Kidney glomerular epithelial cell (primary cell): ENCODE results near the gene AP2A2.

ENCODE experiments used
- DNase-seq: peaks from one replicate; lab custom pipeline; 2025; lab: John Stamatoyannopoulos, UW

The AP2A2 gene

DNA sequence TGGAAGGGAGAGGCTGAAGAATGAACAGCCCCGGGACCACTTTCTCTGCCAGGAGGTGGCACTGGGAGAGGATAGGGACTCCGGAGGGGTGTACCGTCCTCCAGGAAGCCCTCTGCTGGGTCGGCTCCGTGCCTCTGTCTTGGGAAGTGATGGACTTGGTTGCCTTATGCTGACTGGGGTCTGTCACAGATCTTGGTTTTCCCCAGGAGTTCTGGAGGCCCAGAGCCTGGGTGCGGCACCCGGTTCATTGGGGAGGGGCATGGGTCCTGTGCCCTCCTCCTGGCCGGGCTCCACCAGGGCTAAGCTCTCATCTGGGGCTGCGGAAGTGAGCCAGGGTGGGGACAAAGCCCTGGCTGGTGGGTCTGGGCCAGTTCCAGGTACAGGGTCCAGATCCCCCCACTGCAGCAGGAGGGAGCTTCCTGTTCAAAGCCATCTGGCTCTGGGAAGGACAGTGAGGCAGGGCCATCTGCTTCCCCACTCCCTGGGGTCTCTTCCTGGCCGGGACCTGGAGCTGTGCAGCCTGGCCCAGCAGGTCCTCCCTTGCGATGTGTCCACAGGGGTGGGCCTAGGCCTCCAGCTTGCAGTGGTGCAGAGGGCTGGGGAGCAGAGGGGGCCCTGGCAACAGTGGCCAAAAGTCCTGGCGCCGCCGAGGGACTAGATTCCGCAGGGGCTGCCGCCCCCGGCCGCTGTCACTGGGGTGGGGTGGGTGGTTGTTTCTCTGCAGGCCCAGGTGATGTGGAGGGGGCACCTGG lies 1.1 kb upstream of the AP2A2 start:
- no peak for DNase-seq

DNA sequence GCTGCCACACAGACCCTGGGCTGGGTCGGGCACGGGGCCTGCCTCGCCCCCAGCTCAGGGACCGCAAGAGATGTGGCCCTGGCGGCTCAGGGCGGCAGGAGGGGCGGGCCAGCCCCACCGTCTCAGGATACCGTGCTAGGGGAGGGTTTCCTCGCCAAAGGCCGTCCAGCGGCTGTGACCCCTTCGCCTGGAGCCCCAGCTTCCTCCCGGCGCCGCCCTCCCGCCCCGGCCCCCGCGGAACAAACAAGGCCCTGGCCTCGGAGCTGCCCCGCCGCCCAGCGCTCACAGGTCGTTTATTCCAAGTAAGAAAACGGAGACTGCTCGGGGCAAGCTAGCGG lies 543 bp upstream of the AP2A2 start:
- DNase-seq: no peak

DNA sequence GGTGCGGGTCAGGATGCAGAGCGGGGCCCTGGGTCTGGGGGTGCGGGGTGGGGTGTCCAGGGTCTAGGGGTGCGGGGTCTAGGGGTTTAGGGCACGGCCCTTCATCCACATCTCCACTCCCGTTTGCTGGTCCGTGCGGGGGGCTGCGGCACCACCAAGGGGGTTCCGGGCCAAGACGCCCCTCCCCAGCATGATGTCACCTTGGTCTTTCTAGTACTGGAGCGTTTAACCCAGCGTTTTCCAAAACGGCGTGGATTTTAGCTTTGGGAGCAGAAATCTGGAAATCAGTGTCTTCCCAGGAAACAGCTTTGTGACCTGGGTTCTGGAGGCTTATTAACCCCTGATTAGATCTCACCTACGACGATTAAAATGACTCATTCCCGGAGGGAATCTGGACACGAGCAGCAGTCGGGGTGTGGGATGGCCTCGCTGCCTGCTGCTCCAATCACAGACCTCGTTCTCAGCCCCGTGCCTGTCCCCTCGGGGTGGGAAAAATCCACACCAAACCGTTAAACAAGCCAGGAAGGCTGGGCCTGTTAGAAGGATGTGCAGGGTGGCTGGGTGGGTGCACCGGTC lies 759 bp downstream of the AP2A2 start:
- DNase-seq: peak; percentile 55

DNA sequence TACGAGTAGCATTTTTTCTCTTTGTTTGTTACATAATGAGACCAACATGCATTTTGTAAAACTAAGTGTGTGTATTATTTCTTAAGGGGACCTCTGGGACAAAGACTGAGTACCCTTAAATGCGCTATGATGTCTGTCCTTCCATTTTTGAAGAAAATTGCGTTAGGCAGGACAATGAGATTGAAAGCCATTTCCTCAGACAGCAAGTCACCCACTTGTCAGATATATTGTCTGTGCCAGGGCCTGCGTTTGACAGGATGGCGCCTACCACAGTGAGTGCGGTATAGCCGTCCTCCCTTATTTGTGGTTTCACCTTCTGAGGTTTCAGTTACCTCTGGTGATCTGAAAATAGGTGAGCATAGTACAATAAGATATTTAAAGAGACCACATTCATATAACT lies 2.2 kb downstream of the AP2A2 start:
- no peak for DNase-seq

DNA sequence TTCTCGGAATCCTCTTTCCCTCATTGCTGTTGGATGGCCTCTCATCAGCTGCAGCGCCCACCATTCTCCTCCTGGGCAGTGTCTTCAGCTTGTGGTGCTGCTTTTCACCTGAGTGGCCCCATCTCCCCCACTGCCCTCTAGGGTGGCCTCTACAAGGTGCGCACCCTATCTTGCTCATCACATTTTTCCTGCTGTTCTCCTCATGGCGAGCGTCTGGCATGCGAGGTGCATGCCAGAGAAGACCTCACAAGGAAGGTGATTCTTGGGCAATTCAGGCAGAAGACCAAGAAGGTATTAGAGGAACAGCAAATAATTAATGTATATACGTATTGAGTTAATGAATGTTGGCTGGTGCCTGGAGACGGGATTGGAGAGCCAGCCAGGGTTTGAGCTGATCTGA lies 3.1 kb downstream of the AP2A2 start:
- DNase-seq: no peak

DNA sequence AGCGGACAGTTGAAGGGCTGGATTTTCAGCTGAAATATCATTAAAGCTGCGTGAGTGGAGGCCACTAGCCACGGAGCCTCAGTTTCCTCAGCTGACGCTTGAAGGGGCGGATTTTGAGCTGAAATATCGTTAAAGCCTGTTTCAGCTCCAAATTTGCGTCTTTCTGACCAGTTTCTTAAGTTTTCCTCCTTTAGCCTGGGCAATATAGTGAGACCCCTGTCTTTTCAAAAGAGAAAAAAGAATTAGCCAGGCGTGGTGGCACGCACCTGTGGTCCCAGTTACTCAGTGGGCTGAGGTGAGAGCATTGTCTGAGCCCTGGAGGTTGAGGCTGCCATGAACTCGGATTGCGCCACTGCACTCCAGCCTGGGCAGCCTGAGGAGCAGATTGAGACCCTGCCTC lies 3.7 kb downstream of the AP2A2 start:
- DNase-seq: no peak

DNA sequence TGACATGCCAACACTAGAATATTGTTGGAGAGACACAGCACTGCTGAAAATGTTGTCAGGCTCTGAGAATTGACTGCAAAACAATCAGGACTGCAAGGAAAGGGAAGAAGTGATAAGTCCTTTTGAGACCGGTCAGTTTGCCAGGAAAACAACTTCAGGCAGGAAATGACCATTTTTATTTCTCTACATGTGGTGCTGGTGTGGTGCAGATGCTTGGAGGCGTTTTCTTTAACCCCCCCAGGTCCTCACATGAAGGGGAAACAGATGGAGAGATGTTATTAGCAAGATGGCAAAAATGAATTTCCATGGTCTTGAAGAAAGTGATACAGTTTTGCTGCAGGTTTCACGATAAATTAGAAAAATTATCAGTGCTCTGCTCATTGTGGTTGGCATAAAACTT lies 5.7 kb downstream of the AP2A2 start:
- DNase-seq: no peak

DNA sequence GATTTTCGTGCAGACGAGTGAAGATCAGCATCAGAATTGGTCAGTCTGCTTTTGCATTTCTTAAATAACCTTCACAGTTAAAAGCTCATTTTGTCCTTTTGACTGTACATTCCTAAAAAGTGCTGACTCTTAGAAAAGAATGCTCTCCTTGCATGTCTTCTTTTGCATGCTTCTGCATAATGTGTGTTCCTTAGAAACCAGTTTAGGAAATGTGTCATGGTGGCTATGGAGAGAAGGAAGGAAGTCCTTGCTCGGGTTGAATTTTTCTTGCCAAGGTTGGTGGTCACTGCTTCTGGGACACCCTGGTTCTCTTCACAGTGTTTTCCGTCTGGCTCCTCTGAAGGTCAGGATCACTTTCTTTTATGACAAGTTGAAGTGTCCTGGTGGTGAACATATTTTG lies 6.8 kb downstream of the AP2A2 start:
- no peak for DNase-seq

DNA sequence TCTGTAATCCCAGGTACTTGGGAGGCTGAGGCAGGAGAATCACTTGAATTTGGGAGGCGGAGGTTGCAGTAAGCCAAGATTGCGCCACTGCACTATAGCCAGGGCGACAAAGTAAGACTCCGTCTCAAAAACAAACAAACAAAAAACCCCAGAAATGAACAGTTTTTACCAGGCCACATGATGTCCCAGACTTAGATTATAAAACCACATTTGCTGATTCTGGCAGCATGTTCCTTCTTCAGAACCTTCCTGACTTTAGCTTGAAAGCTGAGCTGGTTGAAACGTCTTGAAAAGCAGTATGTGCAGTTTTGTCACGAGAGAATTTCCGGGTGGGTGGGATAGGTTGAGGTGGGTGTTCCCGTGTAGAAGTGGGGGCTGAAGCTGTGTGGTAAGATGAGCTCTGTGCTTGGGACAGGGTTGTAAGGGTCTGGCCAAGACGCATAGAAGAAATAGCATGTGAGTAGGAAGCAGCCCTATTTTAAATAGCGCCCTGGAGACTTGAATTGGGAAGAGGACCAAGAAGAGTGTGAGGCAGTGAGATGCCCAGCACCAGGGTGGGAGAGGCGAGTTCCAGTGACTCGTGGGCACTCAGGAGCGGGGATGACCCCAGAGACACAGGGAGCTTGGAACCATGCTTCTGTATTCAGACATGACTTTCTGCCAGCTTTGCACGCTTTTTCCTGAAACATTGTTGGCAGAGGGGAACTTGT lies 7.6 kb downstream of the AP2A2 start:
- DNase-seq: no peak

DNA sequence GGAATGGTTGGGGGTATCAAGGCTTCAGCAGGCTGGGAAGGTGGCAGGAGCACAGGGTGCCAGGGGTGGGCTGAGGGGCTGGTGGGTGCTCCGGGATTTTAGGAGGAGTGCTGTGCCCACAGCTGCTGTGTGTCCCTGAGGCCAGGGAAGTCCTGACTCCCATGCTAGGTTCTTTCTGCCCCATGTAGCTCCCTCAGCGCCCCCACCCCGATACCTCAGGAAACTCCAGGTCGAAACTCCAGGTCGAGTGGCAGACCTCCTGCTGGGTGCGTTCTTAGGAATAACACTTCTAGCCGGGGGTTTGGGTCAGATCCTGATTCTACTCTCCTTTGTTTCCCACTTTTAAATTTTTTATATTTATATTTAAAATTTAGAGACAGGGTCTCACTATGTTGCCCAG lies 8.3 kb downstream of the AP2A2 start:
- no peak for DNase-seq

DNA sequence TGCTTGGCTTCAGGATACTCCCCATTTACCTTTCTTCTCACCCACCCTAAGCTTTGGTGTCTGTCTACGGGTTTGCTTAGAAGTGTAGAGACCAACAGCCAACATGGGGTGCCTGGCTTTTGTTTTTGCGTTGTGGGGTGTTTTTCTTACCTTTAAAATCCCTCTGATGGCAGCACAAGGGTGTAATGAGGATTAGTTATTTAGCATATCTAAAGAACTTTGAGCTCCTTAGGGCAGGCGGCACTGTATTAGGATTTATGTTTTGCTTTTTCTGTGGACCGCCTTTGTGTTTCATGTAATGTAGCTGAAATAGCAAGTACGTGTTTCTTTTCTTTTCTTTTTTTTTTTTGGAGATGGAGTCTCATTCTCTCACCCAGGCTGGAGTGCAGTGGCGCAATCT lies 8.9 kb downstream of the AP2A2 start:
- no peak for DNase-seq

DNA sequence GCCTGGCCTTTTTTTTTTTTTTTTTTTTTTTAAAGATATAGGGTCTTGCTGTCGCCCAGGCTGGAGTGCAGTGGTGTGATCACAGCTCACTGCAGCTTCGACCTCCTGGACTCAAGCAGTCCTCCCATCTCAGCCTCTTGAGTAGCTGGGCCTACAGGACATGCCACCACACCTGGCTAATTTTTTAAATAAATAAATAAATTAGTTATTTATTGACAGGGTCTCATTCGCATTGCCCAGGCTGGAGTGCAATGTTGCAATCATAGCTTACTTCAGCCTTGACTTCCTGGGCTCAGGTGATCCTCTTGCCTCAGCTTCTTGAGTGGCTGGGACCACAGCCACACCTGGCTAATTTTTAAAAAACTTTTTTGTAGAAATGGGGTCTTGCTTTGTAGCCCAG lies 10.5 kb downstream of the AP2A2 start:
- DNase-seq: no peak

DNA sequence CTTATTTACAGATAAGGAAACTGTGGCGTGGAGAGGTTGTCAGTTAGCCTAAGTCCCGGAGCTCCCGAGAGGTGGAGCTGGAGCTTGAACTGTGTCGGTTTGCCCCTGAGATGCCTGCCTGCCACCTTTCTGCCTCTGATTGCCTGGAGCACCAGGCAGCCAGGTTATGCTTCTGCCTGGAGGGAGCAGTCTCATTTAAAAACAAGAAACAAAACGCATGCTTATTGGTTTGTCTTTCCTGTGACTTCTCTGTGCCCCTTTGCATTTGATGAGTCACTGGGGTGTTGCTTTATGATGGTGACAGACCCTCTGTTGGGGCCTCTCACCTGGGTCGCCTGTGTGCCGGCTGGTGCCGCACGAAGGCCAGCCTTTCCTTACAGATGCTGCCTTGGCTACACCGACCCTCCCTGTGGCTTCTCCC lies 12.2 kb downstream of the AP2A2 start:
- DNase-seq: no peak

DNA sequence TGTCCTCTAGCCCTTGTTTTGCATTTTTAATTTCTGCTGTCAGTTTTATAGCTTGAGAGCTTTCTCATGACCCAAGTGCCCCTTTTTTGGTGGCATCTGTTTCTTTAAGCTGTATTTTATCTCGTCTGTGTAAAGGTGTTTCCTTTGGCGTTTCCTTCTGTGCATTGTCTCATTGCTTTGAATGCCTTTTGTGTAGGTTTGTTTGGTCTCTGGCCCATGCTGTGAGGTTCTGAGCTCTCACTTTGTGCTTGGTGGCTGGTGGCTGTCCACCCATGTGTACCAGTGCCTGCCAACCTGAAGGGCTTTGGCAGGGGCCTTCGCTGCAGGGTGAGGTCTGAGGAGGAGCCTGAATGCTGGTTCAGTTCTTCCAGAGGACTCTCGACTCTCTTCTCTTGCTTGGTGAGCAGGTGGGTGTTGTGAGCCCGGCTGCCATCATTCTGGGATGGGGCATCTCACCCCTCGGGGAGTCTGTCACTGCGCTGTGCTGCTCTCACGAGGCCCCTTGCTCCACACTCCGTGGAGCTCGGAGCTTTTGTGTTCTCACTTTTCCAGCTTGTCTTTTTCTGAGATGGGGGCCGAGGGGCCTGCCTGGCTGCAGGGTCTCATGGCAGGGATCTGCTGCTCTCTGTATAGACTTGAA lies 14.9 kb downstream of the AP2A2 start:
- no peak for DNase-seq

DNA sequence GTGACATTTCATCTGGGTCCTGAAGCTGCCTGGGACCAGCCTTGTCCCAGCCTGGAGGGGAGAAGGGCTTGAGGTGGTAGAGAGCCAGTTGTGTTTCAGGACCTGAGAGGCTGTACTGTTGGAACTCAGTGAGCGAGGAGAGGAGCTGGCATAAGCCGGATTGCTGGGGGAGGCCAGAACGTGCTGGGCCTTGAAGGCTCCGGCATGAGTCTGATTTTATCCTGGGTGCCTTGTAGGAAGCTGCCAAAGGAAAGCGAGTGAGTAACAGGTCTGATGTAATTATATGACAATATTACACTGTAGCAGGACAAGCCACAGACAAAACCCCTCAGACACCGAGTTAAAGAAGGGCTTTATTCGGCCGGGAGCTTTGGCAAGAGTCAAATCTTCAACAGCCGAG lies 17.2 kb downstream of the AP2A2 start:
- peak; percentile 15 for DNase-seq

DNA sequence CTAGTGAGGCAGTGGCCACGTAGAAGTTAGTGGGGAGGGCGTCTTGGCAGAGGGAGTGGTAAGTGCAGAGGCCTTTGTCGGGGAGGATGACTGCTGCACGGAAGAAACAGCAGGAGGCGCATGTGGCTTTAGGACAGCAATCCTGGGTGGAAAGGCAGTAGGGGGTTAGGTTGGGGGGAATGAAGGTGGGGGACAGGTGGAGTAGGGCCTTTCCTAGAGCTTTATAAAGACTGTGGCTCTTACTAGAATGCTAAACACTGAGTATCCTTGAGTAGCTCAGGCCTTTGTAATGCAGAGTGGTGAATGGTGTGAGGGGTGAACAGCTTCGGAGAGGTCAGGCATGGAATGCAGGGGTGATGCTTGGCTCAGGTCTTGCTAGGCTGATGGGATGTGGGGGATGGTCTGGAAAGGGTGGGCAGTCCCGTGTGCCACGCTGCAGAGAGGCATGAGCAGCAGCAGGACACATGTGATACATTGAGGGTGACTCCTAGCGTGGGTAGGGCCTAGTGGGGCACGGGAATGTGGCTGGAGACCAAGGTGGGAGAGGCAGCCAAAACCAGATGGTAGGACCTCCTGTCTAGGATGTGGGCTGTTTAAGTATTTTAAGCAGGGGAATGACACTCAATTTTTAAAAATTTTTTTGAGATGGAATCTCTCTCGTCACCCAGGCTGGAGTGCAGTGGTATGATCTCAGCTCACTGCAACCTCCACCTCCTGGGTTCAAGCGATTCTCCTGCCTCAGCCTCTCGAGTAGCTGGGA lies 19.2 kb downstream of the AP2A2 start:
- DNase-seq: peak; percentile 74

DNA sequence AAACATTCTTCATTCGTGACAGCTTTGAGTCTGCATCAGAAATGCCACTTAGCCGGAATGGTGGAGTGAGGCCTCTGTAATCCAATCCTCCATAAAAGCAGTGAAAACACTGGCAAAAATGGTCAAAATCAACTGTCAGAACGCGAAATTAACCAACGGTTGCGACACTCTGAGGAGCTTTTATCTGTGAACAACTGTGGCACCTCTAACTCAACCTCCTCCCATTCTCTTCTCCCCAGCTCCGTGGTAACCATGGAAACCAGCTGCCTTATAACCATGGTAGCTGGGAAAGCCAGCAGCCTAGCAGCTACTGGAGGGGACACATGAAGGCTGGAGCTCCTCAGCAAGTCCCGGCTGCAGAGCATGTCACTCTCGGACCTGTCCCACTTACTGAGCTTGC lies 20.3 kb downstream of the AP2A2 start:
- peak; percentile 7 for DNase-seq

DNA sequence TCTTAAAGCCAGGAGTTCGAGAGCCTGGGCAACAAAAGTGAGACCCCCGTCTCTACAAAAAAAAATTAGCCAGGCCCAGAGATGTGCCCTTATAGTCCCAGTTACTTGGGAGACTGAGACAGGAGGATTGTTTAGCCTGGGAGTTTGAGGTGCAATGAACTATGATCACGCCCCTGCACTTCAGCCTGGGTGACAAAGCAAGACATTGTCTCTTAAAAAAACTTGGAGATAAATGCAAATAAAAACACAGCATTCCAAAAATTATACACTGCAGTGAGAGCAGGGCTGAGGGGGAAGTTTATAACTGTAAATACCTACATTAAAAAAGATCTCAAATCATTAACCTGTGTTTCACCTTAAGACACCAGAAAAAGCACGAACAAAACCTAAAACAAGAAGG lies 22.1 kb downstream of the AP2A2 start:
- no peak for DNase-seq

DNA sequence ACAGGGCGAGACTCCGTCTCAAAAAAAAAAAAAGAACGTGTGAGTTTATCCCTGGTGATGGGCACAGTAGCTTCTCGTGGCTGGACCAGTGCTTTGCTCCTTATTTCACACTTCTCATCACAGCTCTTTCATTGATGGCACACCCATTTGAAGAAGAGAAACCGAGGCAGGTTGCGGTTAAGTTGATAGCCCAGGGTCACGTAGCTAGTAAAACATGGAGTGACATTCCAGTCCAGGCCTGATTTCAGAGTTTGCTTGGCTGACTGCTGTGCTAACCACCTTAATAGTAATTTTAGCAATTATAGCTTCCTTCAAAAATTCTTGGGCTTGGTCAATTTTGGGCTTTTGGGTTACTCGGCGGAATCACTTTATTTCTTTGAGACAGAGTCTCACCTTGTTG lies 25.8 kb downstream of the AP2A2 start:
- no peak for DNase-seq

DNA sequence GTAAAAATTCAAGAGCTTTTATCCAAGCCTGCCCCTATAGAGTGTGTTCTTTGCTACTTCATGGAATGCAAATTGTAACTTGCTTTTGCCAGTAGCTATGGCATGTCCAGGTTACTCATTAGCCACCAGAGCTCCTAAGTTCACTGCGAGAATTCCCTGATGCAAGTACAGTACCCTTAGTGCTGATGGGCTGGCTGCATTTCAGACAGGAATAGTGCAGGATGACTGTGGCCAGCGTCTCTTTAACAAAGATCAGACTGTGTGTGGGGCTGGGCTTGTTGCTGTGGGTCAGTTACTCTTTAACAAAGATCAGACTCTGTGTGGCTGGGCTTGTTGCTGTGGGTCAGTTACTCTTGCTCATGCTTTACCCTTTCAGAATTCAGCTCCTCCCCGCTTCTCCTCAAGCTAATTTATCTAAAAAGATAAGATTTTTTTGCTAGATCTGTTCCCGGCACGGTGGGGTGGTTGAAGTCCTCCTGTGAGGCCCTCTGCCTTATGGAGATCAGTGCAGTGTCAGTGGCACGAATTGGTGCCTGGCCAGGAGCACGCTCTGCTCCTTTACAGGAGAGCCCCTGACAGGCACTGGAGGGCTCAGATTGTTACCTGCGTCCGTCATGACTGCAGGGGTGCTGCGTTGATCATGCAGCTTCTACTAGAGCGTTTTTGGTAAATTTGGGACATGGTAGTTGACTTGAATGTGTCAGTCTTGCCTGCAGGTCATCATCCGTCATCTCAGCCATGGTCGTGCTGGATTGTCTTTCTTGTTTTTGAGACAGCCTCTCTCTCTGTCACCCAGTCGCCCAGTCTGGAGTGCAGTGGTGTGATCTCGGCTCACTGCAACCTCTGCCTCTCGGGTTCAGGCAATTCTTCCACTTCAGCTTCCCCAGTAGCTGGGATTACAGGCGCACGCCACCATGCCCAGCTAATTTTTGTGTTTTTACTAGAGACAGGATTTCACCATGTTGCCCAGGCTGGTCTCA lies 27.0 kb downstream of the AP2A2 start:
- peak; percentile 99 for DNase-seq

DNA sequence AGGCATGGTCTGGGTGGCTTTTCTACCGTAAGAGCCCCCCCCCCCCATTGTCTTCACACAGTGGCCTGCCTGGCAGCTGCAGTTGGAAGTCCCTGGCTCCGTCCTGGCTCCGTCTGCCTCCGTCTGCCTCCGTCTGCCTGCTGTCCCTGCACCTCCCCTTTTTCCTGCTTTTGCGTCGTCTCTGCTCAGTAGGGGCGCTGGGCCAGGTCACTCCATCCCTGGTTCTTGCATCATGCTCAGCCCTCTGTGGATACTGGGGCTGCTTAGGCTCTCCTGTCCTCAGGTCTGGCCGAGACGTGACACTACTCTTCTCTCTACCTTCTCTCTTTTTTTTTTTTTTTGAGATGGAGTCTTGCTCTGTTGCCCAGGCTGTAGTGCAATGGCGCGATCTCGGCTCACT lies 27.8 kb downstream of the AP2A2 start:
- no peak for DNase-seq
